K562 (cell line): ENCODE results near the gene PRUNE1. TPM values are rescaled to one million over a fixed set of nuclear protein-coding genes. Genes with fewer than 3 reads are reported as not detected.
A peak's percentile ranks its signal among the peaks of the same experiment; 100 is the strongest.

Source experiments
- CHD7 ChIP-seq: fragments of 200-600 bp; sonication (generic); IDR thresholded peaks from one replicate; pipeline ENCODE4 v1.6.1; 2012; ENCODE audit warnings: mild to moderate bottlenecking, low read depth, low read length, inconsistent platforms
- polyA plus RNA-seq, 8 experiments: library from polyadenylated mRNA; depleted of rRNA in 4 of 8; stranded (reverse) in 5 of 8; unstranded in 3 of 8; fragments of >200 nt; fragmentation: Nextera tagmentation in 2 of 8; fragmentation: Illumina TruSeq in 1 of 8; extraction: Ambion mirVana in 2 of 8; extraction: Trizol in 1 of 8; gene quantifications; 2 replicates each; pipeline versions ENCODE4 v1.2.1 to v1.2.3, GENCODE V29; 2011 to 2014; ENCODE audit warnings: inconsistent platforms in 1 of 8, missing spikeins in 1 of 8
- total RNA-seq, 7 experiments: library from RNA; depleted of rRNA in 6 of 7; stranded (reverse); fragments of >200 nt in 6 of 7; fragmentation: Illumina TruSeq in 2 of 7; extraction: Trizol in 2 of 7; gene quantifications; 2 replicates each; pipeline versions ENCODE4 v1.2.1 to v1.2.3, GENCODE V29; 2011 to 2021; ENCODE audit warnings: low replicate concordance in 1 of 7
- TF ChIP-seq, protein P1 (sequence below), 2 experiments: fragments of 450-650 bp; formaldehyde crosslinking in 1 of 2; IDR thresholded peaks; 2 replicates each; pipeline versions ENCODE4 v1.4.0 to v1.6.1; 2014 to 2020; ENCODE audit warnings: mild to moderate bottlenecking in 2 of 2, borderline replicate concordance in 1 of 2, low read depth in 1 of 2

PRUNE1 gene
- total and polyA plus RNA-seq, 9 of the 15 experiments (the other 6 are each of a cell fraction or from before 2014, with no cell fraction given): 16.7 to 48.3 (median 26.2) TPM

DNA sequence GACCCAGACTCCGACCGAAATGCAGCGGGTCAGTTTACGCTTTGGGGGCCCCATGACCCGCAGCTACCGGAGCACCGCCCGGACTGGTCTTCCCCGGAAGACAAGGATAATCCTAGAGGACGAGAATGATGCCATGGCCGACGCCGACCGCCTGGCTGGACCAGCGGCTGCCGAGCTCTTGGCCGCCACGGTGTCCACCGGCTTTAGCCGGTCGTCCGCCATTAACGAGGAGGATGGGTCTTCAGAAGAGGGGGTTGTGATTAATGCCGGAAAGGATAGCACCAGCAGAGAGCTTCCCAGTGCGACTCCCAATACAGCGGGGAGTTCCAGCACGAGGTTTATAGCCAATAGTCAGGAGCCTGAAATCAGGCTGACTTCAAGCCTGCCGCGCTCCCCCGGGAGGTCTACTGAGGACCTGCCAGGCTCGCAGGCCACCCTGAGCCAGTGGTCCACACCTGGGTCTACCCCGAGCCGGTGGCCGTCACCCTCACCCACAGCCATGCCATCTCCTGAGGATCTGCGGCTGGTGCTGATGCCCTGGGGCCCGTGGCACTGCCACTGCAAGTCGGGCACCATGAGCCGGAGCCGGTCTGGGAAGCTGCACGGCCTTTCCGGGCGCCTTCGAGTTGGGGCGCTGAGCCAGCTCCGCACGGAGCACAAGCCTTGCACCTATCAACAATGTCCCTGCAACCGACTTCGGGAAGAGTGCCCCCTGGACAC lies 39.8 kb downstream of the PRUNE1 start (continued):
- TF ChIP-seq, protein P1, sequence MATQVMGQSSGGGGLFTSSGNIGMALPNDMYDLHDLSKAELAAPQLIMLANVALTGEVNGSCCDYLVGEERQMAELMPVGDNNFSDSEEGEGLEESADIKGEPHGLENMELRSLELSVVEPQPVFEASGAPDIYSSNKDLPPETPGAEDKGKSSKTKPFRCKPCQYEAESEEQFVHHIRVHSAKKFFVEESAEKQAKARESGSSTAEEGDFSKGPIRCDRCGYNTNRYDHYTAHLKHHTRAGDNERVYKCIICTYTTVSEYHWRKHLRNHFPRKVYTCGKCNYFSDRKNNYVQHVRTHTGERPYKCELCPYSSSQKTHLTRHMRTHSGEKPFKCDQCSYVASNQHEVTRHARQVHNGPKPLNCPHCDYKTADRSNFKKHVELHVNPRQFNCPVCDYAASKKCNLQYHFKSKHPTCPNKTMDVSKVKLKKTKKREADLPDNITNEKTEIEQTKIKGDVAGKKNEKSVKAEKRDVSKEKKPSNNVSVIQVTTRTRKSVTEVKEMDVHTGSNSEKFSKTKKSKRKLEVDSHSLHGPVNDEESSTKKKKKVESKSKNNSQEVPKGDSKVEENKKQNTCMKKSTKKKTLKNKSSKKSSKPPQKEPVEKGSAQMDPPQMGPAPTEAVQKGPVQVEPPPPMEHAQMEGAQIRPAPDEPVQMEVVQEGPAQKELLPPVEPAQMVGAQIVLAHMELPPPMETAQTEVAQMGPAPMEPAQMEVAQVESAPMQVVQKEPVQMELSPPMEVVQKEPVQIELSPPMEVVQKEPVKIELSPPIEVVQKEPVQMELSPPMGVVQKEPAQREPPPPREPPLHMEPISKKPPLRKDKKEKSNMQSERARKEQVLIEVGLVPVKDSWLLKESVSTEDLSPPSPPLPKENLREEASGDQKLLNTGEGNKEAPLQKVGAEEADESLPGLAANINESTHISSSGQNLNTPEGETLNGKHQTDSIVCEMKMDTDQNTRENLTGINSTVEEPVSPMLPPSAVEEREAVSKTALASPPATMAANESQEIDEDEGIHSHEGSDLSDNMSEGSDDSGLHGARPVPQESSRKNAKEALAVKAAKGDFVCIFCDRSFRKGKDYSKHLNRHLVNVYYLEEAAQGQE (IDR thresholded peaks at IDR 0.05; ENCODE audit: borderline replicate concordance): 0 out of 2 replicates have a peak, but pooled peaks have one; percentile 14
- TF ChIP-seq, protein P1 (CRISPR knock-in tag; IDR thresholded peaks at IDR 0.05; ENCODE audit: low read depth): no peak
- TF ChIP-seq CHD7: peak; percentile 24
